ENCODE measurements around the gene OR56A4.

DNA sequence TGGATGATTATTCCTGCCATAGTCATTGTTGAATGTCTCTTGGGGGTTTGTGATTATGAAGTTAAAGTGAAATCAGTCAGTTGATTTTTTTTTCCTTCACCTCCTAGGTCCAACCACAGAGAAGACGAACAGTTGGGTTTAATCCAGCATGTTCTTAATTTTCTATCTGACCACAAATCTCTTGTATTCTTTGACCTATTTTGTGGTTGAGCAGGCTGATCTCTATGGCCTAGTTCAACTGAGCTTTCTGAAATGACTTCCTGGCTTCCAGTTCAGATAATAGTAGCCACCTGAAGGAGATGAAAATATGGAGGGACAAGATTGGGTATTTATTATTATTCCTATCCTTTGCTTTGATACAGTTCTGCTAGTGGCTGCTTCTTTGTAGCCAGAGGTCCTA, 33.2 kb downstream of the OR56A4 start:
- TF ChIP-seq POLR2A (IDR thresholded peaks at IDR 0.05; ENCODE audit: low read length), result no peak
- TF ChIP-seq GATA1 (IDR thresholded peaks at IDR 0.05; ENCODE audit: low read depth, low read length), result no peak
